ENCODE measurements around the gene ENHO.

The ENHO gene

GRCh38 chr9:34490760-34491159, 32.0 kb downstream of the ENHO start:
- Histone ChIP-seq H3K36me3 (ENCODE audit: control insufficient read depth, low read length) (no peaks in the 10 kb centered on the region), H3K79me2 (ENCODE audit: control insufficient read depth, low read length) (no peaks in the 10 kb centered on the region), H3K4me1 (ENCODE audit: control insufficient read depth, low read length) (no peaks in the 10 kb centered on the region), H4K20me1 (ENCODE audit: control insufficient read depth, insufficient read depth, low read depth, low read length) (no peaks in the 10 kb centered on the region), H3K27ac (ENCODE audit: low read depth, low read length) (no peak overlapping the region), H3F3A (ENCODE audit: control insufficient read depth, insufficient read depth) (no peaks in the 10 kb centered on the region), H3K4me3 (ENCODE audit: low read length) (no peak overlapping the region), H3K9me2 (replicated peaks; ENCODE audit: control insufficient read depth, low read length) (no peaks in the 10 kb centered on the region), H3K27me3 (ENCODE audit: control insufficient read depth, low read length) (peaks cover 35% of the 10 kb centered on the region), H3K4me2 (ENCODE audit: low read length) (no peak overlapping the region), H3K9me3 (ENCODE audit: control insufficient read depth, insufficient read depth, low read length) (no peaks in the 10 kb centered on the region)
- no peak for TF ChIP-seq EZH2phosphoT487 (IDR thresholded peaks at IDR 0.05; ENCODE audit: borderline replicate concordance, low read length)
- TF ChIP-seq, protein P1, sequence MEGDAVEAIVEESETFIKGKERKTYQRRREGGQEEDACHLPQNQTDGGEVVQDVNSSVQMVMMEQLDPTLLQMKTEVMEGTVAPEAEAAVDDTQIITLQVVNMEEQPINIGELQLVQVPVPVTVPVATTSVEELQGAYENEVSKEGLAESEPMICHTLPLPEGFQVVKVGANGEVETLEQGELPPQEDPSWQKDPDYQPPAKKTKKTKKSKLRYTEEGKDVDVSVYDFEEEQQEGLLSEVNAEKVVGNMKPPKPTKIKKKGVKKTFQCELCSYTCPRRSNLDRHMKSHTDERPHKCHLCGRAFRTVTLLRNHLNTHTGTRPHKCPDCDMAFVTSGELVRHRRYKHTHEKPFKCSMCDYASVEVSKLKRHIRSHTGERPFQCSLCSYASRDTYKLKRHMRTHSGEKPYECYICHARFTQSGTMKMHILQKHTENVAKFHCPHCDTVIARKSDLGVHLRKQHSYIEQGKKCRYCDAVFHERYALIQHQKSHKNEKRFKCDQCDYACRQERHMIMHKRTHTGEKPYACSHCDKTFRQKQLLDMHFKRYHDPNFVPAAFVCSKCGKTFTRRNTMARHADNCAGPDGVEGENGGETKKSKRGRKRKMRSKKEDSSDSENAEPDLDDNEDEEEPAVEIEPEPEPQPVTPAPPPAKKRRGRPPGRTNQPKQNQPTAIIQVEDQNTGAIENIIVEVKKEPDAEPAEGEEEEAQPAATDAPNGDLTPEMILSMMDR (IDR thresholded peaks at IDR 0.05; ENCODE audit: low read depth, low read length, poor library complexity, severe bottlenecking): no peak

DNA sequence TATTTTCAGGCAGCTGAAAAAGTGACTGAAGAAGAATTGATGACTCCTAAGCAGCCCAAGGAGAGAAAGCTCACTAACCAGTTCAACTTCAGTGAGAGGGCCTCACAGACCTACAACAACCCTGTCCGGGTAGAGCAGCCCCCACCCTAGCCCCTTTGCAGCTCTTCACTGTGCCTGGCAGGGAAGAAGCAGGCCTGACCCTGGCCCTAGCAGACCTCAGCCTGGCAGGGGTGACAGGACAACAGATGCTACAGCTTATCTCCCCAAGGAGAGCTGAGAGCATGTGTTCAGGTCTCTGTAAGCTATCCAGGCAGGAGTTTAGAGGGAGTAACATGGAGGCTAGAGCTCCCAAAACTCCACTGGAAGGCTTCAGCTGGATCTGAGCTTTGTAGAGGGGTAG, 32.4 kb downstream of the ENHO start:
- no peaks in the 10 kb centered on the region for H3K9me2 ChIP-seq (replicated peaks; ENCODE audit: control insufficient read depth, low read length)
- H3K9me3 ChIP-seq (ENCODE audit: control insufficient read depth, insufficient read depth, low read length): no peaks in the 10 kb centered on the region
- no peaks in the 10 kb centered on the region for H3K4me1 ChIP-seq (ENCODE audit: control insufficient read depth, low read length)
- H4K20me1 ChIP-seq (ENCODE audit: control insufficient read depth, insufficient read depth, low read depth, low read length): no peaks in the 10 kb centered on the region
- H3F3A ChIP-seq (ENCODE audit: control insufficient read depth, insufficient read depth): no peaks in the 10 kb centered on the region
- H3K27ac ChIP-seq (ENCODE audit: low read depth, low read length): no peak overlapping the region
- no peaks in the 10 kb centered on the region for H3K79me2 ChIP-seq (ENCODE audit: control insufficient read depth, low read length)
- H3K36me3 ChIP-seq (ENCODE audit: control insufficient read depth, low read length): no peaks in the 10 kb centered on the region
- H3K4me3 ChIP-seq (ENCODE audit: low read length): no peak overlapping the region
- H3K27me3 ChIP-seq (ENCODE audit: control insufficient read depth, low read length): peaks cover 37% of the 10 kb centered on the region
- no peak overlapping the region for H3K4me2 ChIP-seq (ENCODE audit: low read length)
- TF ChIP-seq, protein P1 (IDR thresholded peaks at IDR 0.05; ENCODE audit: low read depth, low read length, poor library complexity, severe bottlenecking): no peak
- TF ChIP-seq EZH2phosphoT487 (IDR thresholded peaks at IDR 0.05; ENCODE audit: borderline replicate concordance, low read length): no peak

DNA sequence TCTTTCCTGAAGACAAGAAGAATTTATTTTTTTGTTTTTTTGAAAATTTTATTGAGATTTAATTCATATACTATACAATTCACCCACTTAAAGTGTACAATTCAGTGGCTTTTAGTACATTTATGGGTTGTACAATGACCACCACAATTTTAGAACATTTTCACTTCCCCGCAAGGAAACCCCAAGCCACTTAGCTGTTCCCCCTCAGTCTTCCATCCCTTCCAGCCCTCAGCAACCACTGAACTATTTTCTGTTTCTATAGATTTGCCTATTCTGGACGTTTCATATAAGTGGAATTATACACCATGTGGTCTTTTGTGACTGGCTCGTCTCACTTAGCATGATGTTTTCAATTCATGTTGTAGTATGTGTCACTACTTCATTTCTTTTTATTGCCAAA, 36.2 kb downstream of the ENHO start:
- Histone ChIP-seq H3K36me3 (ENCODE audit: control insufficient read depth, low read length) (no peaks in the 10 kb centered on the region), H3F3A (ENCODE audit: control insufficient read depth, insufficient read depth) (no peaks in the 10 kb centered on the region), H3K4me1 (ENCODE audit: control insufficient read depth, low read length) (no peaks in the 10 kb centered on the region), H4K20me1 (ENCODE audit: control insufficient read depth, insufficient read depth, low read depth, low read length) (no peaks in the 10 kb centered on the region), H3K79me2 (ENCODE audit: control insufficient read depth, low read length) (no peaks in the 10 kb centered on the region), H3K4me3 (ENCODE audit: low read length) (no peak overlapping the region), H3K9me3 (ENCODE audit: control insufficient read depth, insufficient read depth, low read length) (no peaks in the 10 kb centered on the region), H3K27me3 (ENCODE audit: control insufficient read depth, low read length) (peaks cover 37% of the 10 kb centered on the region), H3K4me2 (ENCODE audit: low read length) (no peak overlapping the region), H3K27ac (ENCODE audit: low read depth, low read length) (no peak overlapping the region), H3K9me2 (replicated peaks; ENCODE audit: control insufficient read depth, low read length) (no peaks in the 10 kb centered on the region)
- TF ChIP-seq EZH2phosphoT487 (IDR thresholded peaks at IDR 0.05; ENCODE audit: borderline replicate concordance, low read length): no peak
- TF ChIP-seq, protein P1 (IDR thresholded peaks at IDR 0.05; ENCODE audit: low read depth, low read length, poor library complexity, severe bottlenecking): no peak

- Histone ChIP-seq H3F3A (ENCODE audit: control insufficient read depth, insufficient read depth) (no peaks in the 10 kb centered on the region), H4K20me1 (ENCODE audit: control insufficient read depth, insufficient read depth, low read depth, low read length) (no peaks in the 10 kb centered on the region), H3K36me3 (ENCODE audit: control insufficient read depth, low read length) (no peaks in the 10 kb centered on the region), H3K27me3 (ENCODE audit: control insufficient read depth, low read length) (peaks cover 34% of the 10 kb centered on the region), H3K9me3 (ENCODE audit: control insufficient read depth, insufficient read depth, low read length) (no peaks in the 10 kb centered on the region), H3K4me2 (ENCODE audit: low read length) (no peak overlapping the region), H3K79me2 (ENCODE audit: control insufficient read depth, low read length) (no peaks in the 10 kb centered on the region), H3K4me3 (ENCODE audit: low read length) (no peak overlapping the region), H3K27ac (ENCODE audit: low read depth, low read length) (no peak overlapping the region), H3K4me1 (ENCODE audit: control insufficient read depth, low read length) (no peaks in the 10 kb centered on the region), H3K9me2 (replicated peaks; ENCODE audit: control insufficient read depth, low read length) (no peaks in the 10 kb centered on the region)
- TF ChIP-seq, protein P1 (IDR thresholded peaks at IDR 0.05; ENCODE audit: low read depth, low read length, poor library complexity, severe bottlenecking): no peak
- no peak for TF ChIP-seq EZH2phosphoT487 (IDR thresholded peaks at IDR 0.05; ENCODE audit: borderline replicate concordance, low read length)
Measured at GRCh38 chr9:34485822-34486221, 37.0 kb downstream of the ENHO start.

Data from DOHH2 (cell line).